GM15510 (cell line): ENCODE results near the gene RBPJ.

Experiments used
- POLR2A ChIP-seq: IDR thresholded peaks from 3 replicates; pipeline ENCODE4 v1.6.1; 2011; ENCODE audit warnings: borderline replicate concordance; ENCODE audit not compliant: insufficient read length; ENCODE audit errors: extremely low read depth

Gene RBPJ

GRCh38 chr4:26296514-26296913, 24.3 kb upstream of the RBPJ start:
- no peak for TF ChIP-seq POLR2A

GRCh38 chr4:26297219-26297618, 23.6 kb upstream of the RBPJ start:
- no peak for TF ChIP-seq POLR2A

GRCh38 chr4:26298198-26298947, 22.4 kb upstream of the RBPJ start:
- TF ChIP-seq POLR2A, result no peak

- no peak for TF ChIP-seq POLR2A
These were observed 21.4 kb upstream of the RBPJ start for GRCh38 chr4:26299254-26299882.

GRCh38 chr4:26300314-26301307, 20.2 kb upstream of the RBPJ start:
- TF ChIP-seq POLR2A, result no peak

- no peak for TF ChIP-seq POLR2A
These were observed 18.5 kb upstream of the RBPJ start for GRCh38 chr4:26302031-26302899.

GRCh38 chr4:26303008-26303407, 17.8 kb upstream of the RBPJ start:
- TF ChIP-seq POLR2A, result no peak

GRCh38 chr4:26307037-26307800, 13.6 kb upstream of the RBPJ start:
- no peak for TF ChIP-seq POLR2A

- TF ChIP-seq POLR2A, result no peak
These were observed 12.2 kb upstream of the RBPJ start for GRCh38 chr4:26308568-26308967.

- no peak for TF ChIP-seq POLR2A
These were observed 10.6 kb upstream of the RBPJ start for GRCh38 chr4:26310264-26310663.

GRCh38 chr4:26311633-26312032, 9.2 kb upstream of the RBPJ start:
- no peak for TF ChIP-seq POLR2A

GRCh38 chr4:26317766-26318165, 3.0 kb upstream of the RBPJ start:
- no peak for TF ChIP-seq POLR2A

- no peak for TF ChIP-seq POLR2A
These were observed 1.3 kb upstream of the RBPJ start for GRCh38 chr4:26319467-26319948.
